GM11168 (cell line): ENCODE measurements around the gene ANKMY2.
"Not testable (repeated sequence)": the region's sequence is repeated elsewhere in the genome, so short reads cannot be mapped to it uniquely, and the experiment has no call there.

ENCODE experiments used
- in situ Hi-C: fragments of 300-500 bp; cut with MboI; formaldehyde crosslinking; loops from one replicate; pipeline ENCODE4 v1.12.0; 2022; ENCODE audit warnings: low sequenced_read_pairs; ENCODE audit not compliant: unreplicated experiment

ANKMY2 gene

DNA sequence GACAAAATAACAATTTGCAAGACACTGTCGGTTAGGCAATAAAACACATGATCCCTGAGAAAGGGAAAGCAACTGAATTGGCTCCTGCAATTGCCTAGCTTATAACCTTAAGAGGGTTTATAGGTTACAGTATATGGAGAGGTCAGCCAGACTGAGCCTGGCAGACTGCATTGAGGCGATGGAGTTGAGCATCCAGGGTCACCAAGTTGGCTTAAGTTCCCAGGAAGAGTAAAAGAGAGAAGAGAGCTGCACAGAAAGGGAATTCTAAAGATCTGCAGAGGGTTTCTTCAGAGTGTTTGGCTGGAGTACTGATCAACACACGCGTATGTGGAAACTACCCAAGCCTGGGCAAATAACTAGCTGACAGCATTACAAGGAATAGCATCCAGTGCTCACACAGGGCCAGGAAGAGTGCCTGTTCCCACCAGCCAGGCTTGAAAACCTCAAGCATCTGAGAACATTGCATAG, 11.2 kb downstream of the ANKMY2 start:
- in situ Hi-C loops: no loop called here

DNA sequence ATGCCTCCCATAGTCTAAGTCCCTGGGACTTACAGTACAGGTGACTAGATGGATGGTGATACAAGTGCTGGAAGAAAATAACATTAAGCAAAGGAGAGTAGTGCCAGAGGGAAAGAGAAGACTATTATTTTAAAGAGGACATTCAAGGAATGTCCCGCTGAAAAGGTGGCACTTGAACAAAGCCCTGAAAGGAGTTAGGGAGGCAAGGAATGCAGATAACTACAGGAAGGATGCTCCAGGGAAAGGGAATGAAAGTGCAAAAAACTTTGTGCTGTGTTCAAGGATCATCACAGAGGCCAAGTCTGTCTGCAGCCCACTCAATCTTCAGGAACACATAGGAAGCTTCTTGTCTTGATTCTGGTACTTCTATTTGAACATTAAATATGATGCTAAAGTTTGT, 14.9 kb downstream of the ANKMY2 start:
- in situ Hi-C loops: no loop called here

GRCh38 chr7:16627236-16627635, 18.3 kb downstream of the ANKMY2 start:
- in situ Hi-C loops: no loop called here

DNA sequence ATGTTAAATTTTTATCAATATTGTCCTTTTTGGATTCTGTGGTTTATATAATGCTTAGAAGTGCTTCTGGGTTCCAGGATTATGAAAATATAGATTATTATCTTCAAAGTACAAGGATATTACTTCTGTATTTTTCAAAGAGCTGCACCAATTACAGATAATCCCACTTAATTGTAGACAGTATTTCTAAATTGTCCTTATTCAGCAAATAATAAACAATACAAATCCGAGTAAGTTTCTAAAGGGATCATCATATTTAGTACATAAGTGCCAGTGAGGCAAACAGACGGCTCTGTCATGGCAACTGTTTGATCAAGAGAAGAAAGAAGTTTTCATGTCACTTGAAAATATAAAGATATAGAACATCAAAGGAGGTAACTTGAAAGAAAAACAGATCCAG, 19.2 kb downstream of the ANKMY2 start:
- in situ Hi-C loops: no loop called here

- in situ Hi-C loops: no loop called here
These were observed 25.6 kb downstream of the ANKMY2 start for GRCh38 chr7:16619979-16620408.

DNA sequence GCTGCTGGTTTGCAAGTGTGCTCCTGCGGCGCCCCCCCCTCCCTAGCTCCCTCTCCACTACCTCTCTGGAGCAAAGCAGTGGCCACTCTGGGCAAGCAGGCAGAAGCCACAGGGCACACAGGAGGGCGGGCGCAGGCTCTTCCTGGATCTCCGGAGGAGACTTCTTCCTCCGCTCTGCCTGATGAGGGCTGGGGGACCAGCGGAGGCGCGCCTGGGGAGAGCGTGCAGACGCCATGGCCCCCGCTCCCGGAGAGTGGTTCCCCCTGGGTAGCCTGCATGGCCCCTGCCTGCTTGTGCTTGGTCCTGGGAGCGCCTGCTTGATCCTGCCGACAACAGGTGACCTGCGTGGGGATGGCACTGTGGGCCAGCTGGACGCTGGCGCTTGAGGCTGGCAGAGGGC, 29.0 kb downstream of the ANKMY2 start:
- in situ Hi-C loops: no loop called here

GRCh38 chr7:16616122-16616521, 29.4 kb downstream of the ANKMY2 start:
- in situ Hi-C loops: no loop called here

- in situ Hi-C loops: no loop called here
These were observed 30.3 kb downstream of the ANKMY2 start for GRCh38 chr7:16615228-16615627.

DNA sequence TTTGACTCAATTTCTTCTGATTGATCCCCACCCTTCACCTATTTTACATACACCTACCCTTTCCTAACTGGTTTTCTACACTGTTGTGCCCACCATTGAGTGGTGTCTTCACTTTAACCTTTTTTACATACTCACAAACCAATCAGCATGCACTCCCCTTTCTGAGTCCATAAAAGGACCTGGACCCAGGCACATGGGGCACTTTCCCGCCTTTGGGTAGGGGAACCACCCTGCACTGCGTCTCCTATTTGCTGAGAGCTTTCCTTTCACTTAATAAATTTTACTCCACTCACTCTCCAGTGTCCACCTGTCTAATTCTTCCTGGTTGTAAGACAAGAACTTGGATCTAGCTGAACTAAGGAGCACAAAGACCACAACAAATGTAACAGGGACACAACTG, 33.8 kb downstream of the ANKMY2 start:
- in situ Hi-C loops: no loop called here

GRCh38 chr7:16609842-16610450, 35.6 kb downstream of the ANKMY2 start:
- in situ Hi-C loops: no loop called here

GRCh38 chr7:16606704-16607103, 38.9 kb downstream of the ANKMY2 start:
- in situ Hi-C loops: no loop called here

DNA sequence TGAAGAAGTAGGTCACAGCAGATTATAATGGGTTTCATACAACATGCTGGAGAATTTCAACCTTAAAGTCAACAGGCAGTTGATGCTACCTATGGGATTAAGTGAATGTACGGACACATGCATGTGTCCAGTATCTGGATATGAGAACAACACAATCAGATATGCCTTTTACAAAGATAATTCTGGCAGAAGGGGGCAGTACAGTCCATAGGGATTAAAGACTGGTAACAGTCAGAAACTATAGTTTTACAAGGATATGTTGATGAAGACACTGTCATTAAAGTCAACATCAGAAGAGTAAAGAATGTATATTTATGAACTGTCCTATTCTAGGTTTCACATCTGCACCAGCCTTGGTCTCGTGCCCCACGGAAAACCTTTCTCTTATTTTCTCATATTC, 41.5 kb downstream of the ANKMY2 start:
- in situ Hi-C loops: no loop called here

DNA sequence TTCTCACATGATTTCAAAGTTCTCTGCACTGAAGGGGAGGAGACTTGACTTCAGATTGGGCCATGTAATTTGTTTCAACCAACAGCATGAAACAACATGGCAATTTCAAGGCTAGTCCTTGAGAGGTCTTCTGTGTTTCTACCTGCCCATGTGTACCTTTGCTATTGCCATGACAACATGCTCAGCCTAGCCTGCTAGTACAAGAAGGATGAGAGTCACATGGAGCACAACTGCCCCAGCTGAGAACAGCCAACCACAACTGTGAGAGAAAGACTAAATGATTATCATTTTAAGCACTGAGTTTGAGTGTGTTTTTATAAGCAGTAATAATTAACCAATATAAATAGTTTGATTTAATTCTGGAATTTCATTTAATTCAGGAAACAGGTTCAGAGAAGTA, 41.9 kb downstream of the ANKMY2 start:
- in situ Hi-C loops: no loop called here

GRCh38 chr7:16599860-16600259, 45.7 kb downstream of the ANKMY2 start:
- in situ Hi-C loops: no loop called here

DNA sequence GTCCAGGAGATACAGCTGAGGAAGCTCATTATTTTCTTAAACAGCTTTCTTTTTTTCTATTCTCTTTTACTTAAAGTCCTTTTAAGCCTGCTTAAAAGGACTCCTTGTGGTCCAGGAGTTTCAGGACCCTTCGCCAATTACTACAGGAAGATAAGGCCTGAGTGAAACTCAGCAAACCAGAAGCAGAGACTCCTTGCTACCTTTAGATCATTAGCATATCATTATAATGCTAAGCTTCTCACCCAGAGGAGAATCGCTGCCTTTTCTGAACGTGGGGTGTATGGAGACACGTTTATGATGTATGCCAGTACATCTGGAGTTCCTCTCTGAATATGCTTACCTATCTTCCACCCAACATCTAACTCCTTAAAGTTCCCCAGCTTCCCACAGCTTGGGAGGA, 47.5 kb downstream of the ANKMY2 start:
- in situ Hi-C loops: no loop called here

DNA sequence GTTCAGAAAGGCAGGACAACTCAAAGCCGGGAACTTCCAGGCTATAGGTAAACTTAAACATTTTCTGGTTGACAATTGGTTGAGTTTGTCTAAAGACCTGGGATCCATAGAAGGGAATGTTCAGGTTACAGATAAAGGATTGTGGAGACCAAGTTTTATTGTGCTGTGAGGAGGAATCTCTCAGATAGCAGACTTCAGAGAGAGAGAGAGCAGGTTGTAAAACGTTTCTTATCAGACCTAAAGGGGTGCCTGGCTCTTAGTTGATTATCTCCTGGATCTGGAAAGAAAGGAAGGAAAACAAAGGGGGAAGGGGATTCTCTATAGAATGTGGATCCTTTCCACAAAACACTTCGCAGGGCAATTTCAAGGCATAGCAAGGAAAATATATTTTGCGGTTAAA, 50.0 kb downstream of the ANKMY2 start:
- in situ Hi-C loops: not testable (repeated sequence)

DNA sequence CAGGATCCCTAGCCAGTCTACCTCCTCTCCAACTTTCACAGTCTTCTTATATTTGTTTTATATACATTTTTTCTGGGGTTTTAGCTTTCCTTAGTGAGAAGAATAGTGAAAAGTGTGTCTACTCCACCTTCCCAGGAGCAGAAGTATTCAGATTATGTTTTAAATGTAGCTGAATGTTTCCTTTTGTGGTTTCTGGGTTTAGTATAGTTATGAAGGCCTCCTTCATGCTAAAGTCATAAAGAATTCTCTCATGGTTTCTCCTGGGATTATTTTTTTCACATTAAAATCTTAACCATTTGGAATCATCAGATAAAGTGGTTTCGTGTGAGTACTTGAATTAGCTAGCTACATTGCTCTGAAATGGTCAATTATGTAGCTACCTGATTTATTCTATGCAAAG, 50.9 kb downstream of the ANKMY2 start:
- in situ Hi-C loops: no loop called here

DNA sequence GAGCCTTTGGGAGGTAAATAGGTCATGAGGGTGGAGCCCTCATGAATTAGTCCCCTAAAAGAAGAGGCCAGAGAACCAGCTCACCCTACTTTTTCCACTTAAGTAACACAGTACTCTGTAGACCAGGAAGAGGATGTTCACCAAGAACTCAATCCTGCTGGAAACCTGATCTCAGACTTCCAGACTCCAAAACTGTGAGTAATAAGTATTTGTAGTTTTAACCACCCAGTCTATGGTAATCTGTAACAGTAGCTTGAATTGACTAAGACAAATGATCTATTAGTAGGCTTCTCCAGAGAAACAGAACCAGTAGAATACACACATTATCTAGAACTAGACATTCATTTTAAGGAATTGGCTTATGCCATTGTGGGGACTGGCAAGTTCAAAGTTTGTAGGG, 51.5 kb downstream of the ANKMY2 start:
- in situ Hi-C loops: no loop called here

DNA sequence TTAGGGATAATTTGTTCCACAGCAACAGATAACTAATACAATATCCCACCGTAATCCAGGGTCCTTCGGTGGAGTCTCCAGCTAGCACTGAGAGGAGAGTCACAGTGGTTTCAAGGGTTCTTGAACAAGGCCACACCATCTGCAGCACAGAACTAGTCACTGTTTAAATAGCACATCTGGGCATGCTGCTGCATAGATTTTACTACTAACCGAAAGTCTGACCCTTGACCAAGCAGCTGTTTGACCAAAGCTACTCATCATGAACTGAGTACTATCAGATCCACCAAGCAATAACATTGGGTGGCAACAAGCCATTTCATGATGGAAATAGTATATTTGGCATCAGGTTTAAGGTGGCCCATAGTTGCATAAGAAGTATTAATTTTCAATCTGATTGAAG, 53.2 kb downstream of the ANKMY2 start:
- in situ Hi-C loops: no loop called here

- in situ Hi-C loops: no loop called here
These were observed 55.1 kb downstream of the ANKMY2 start for GRCh38 chr7:16590424-16590823.

- in situ Hi-C loops: no loop called here
These were observed 55.7 kb downstream of the ANKMY2 start for GRCh38 chr7:16589881-16590280.

GRCh38 chr7:16587790-16588189, 57.8 kb downstream of the ANKMY2 start:
- in situ Hi-C loops: no loop called here

GRCh38 chr7:16587129-16587528, 58.4 kb downstream of the ANKMY2 start:
- in situ Hi-C loops: no loop called here
